ENCODE measurements around the gene CCDC92. TPM values are rescaled to one million over a fixed set of nuclear protein-coding genes. Genes with fewer than 3 reads are reported as not detected.

The CCDC92 gene
- total RNA-seq, 1 donor from 2014 or later = 4.8 TPM

DNA sequence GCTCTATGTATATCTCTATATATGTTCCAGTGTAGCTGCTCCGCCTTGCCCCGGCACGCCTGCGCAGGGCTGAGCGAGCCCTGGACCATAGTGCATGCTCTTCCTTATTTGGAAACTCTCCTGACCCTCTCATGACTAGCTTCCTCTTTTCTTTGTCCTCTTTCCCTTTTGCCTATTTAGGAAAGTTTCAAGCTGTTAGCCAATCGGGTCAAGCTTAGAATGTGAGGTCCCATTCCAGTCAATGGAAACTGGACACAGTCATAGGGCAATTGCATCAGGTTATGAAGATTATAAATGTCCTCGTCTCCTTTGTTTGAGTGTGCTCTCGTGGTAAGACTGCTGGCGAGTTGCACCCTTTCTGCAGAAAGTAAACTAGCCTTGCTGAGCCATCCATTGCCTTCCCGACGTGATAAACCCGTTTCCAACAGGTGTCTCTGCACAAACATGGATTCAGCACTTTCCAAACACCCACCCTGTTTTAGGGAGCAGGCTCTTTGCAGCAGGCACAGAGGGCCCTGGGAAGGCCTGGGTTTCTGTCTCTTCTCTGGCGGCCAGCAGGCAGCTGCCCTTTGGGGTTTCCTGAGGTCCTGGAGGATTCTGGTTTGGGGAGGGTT lies 30.9 kb downstream of the CCDC92 start:
- H3K27ac ChIP-seq = no peak overlapping the region
- no peaks in the 10 kb centered on the region for H3F3A ChIP-seq (ENCODE audit: low read depth)
- peaks cover 34% of the 10 kb centered on the region for H3K36me3 Mint-ChIP-seq
- H3K4me2 ChIP-seq = no peak overlapping the region
- no peaks in the 10 kb centered on the region for H3K4me1 ChIP-seq
- no peaks in the 10 kb centered on the region for H3K79me2 ChIP-seq (ENCODE audit: low read depth)
- peaks cover 13% of the 10 kb centered on the region for H3K4me1 Mint-ChIP-seq
- H3K4me3 ChIP-seq = no peak overlapping the region
- no peaks in the 10 kb centered on the region for H3K27me3 ChIP-seq
- no peak overlapping the region for H3K27ac Mint-ChIP-seq
- no peaks in the 10 kb centered on the region for H3K9me3 ChIP-seq (ENCODE audit: low read depth)
- no peaks in the 10 kb centered on the region for H3K36me3 ChIP-seq
- no peak overlapping the region for H2AFZ ChIP-seq (replicated peaks)
- peaks cover 2% of the 10 kb centered on the region for H3K27me3 Mint-ChIP-seq (ENCODE audit: insufficient read depth, low read depth)
- H3K9me3 Mint-ChIP-seq = peaks cover 5% of the 10 kb centered on the region
- H4K20me1 ChIP-seq (ENCODE audit: low read depth) = peaks cover 3% of the 10 kb centered on the region
- H3K9ac ChIP-seq = no peak overlapping the region
- TF ChIP-seq EZH2phosphoT487 (IDR thresholded peaks at IDR 0.05) (no peak), EZH2 (IDR thresholded peaks at IDR 0.05) (no peak)
- TF ChIP-seq, protein P1, sequence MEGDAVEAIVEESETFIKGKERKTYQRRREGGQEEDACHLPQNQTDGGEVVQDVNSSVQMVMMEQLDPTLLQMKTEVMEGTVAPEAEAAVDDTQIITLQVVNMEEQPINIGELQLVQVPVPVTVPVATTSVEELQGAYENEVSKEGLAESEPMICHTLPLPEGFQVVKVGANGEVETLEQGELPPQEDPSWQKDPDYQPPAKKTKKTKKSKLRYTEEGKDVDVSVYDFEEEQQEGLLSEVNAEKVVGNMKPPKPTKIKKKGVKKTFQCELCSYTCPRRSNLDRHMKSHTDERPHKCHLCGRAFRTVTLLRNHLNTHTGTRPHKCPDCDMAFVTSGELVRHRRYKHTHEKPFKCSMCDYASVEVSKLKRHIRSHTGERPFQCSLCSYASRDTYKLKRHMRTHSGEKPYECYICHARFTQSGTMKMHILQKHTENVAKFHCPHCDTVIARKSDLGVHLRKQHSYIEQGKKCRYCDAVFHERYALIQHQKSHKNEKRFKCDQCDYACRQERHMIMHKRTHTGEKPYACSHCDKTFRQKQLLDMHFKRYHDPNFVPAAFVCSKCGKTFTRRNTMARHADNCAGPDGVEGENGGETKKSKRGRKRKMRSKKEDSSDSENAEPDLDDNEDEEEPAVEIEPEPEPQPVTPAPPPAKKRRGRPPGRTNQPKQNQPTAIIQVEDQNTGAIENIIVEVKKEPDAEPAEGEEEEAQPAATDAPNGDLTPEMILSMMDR (IDR thresholded peaks at IDR 0.05) = no peak
- H3K4me3 Mint-ChIP-seq = no peak overlapping the region
- no peak for DNase-seq (ENCODE audit: low spot score)

DNA sequence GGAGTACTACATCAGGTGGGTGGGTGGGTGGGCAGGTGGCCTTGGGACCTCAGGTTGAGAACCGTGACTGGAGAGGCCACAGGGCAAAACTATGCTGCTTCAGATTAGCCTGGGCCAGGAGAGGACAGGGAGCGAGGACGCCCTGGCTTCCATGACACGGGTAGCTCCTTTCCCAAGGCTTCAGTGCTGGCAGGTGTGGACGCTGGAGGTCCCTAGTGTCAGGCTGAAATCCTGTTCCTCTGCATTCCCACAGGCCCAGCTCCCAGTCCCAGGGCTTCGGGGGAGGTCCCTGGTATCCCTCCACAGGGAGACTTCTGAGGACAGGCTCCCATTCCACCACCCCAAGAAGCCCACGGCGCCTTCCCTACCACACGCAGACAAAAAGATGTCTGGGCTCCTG lies 31.6 kb downstream of the CCDC92 start:
- Histone ChIP-seq H3K27ac (no peak overlapping the region), H3K9ac (no peak overlapping the region), H3K27me3 (no peaks in the 10 kb centered on the region), H3K4me3 (no peak overlapping the region), H3K4me1 (no peaks in the 10 kb centered on the region), H3K36me3 (no peaks in the 10 kb centered on the region), H3K9me3 (ENCODE audit: low read depth) (no peaks in the 10 kb centered on the region), H2AFZ (replicated peaks) (no peak overlapping the region), H3K79me2 (ENCODE audit: low read depth) (no peaks in the 10 kb centered on the region), H4K20me1 (ENCODE audit: low read depth) (peaks cover 3% of the 10 kb centered on the region), H3F3A (ENCODE audit: low read depth) (no peaks in the 10 kb centered on the region), H3K4me2 (no peak overlapping the region)
- DNase-seq (ENCODE audit: low spot score) = no peak
- peaks cover 5% of the 10 kb centered on the region for H3K9me3 Mint-ChIP-seq
- H3K4me3 Mint-ChIP-seq = no peak overlapping the region
- peaks cover 9% of the 10 kb centered on the region for H3K4me1 Mint-ChIP-seq
- peaks cover 3% of the 10 kb centered on the region for H3K27me3 Mint-ChIP-seq (ENCODE audit: insufficient read depth, low read depth)
- no peak overlapping the region for H3K27ac Mint-ChIP-seq
- H3K36me3 Mint-ChIP-seq = peaks cover 37% of the 10 kb centered on the region
- TF ChIP-seq, protein P1 (IDR thresholded peaks at IDR 0.05) = no peak
- no peak for TF ChIP-seq EZH2 (IDR thresholded peaks at IDR 0.05)
- TF ChIP-seq EZH2phosphoT487 (IDR thresholded peaks at IDR 0.05) = no peak

DNA sequence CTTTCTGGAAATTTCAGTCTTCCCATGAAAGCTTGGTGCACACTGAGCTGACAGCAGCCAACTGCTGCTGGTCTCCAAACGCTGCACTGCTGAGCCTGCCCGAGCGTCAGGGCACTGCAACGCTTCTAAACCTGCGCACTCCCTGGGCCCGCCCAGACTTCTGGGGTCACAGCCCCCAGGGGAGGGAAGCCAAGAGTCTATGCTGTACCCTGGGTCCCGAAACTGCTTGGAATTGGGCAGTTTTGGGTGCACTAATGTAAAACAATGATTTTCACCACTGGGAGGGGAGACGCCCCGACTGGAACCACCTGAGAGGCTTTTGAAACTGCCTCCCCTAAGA lies 32.0 kb downstream of the CCDC92 start:
- Mint-ChIP-seq H3K27ac (no peak overlapping the region), H3K36me3 (peaks cover 34% of the 10 kb centered on the region)
- H3K36me3 ChIP-seq = no peaks in the 10 kb centered on the region

More for the DNA sequence above, 32.0 kb downstream of the CCDC92 start:
- Histone ChIP-seq H3K4me3 (no peak overlapping the region), H3K9ac (no peak overlapping the region), H3K9me3 (ENCODE audit: low read depth) (no peaks in the 10 kb centered on the region), H3K4me1 (no peaks in the 10 kb centered on the region), H3F3A (ENCODE audit: low read depth) (no peaks in the 10 kb centered on the region), H3K4me2 (no peak overlapping the region), H3K27ac (no peak overlapping the region), H2AFZ (replicated peaks) (no peak overlapping the region), H3K27me3 (no peaks in the 10 kb centered on the region), H4K20me1 (ENCODE audit: low read depth) (peaks cover 3% of the 10 kb centered on the region), H3K79me2 (ENCODE audit: low read depth) (no peaks in the 10 kb centered on the region)
- peaks cover 2% of the 10 kb centered on the region for H3K27me3 Mint-ChIP-seq (ENCODE audit: insufficient read depth, low read depth)
- TF ChIP-seq EZH2phosphoT487 (IDR thresholded peaks at IDR 0.05) (no peak), EZH2 (IDR thresholded peaks at IDR 0.05) (no peak)
- TF ChIP-seq, protein P1 (IDR thresholded peaks at IDR 0.05) = no peak
- H3K4me1 Mint-ChIP-seq = peaks cover 5% of the 10 kb centered on the region
- DNase-seq (ENCODE audit: low spot score) = no peak
- H3K4me3 Mint-ChIP-seq = no peak overlapping the region
- H3K9me3 Mint-ChIP-seq = peaks cover 5% of the 10 kb centered on the region
